Epithelial cell of proximal tubule (primary cell): ENCODE measurements around the gene STAT6. TPM values are rescaled to one million over a fixed set of nuclear protein-coding genes. Genes with fewer than 3 reads are reported as not detected.

Experiments
- DNase-seq: peaks from one replicate; pipeline ENCODE4 v3.0.0-alpha.2; 2011; ENCODE audit warnings: low read depth
- H3K4me3 ChIP-seq: 2 replicates; pipeline ENCODE4 v1.5.1; 2011; ENCODE audit warnings: low read depth, mild to moderate bottlenecking, low read length
- CTCF ChIP-seq: conservative IDR thresholded peaks from 2 replicates; pipeline ENCODE4 v1.5.1; 2012; ENCODE audit warnings: low read depth, mild to moderate bottlenecking, low read length
- total RNA-seq: library from RNA; depleted of rRNA; stranded (reverse); fragments of >200 nt; gene quantifications from 2 replicates; pipeline ENCODE4 v1.2.3, GENCODE V29; 2015

STAT6 gene
- total RNA-seq, 1 donor from 2014 or later = 71.4 TPM

- no peak for TF ChIP-seq CTCF
- no peak for DNase-seq
Observed at GRCh38 chr12:57143454-57143853, 32.3 kb upstream of the STAT6 start.

GRCh38 chr12:57142727-57143126 is 31.6 kb upstream of the STAT6 start:
- H3K4me3 ChIP-seq = no peak overlapping the region
- no peak for TF ChIP-seq CTCF
- DNase-seq = no peak

More at GRCh38 chr12:57143454-57143853, 32.3 kb upstream of the STAT6 start:
- H3K4me3 ChIP-seq = no peak overlapping the region

GRCh38 chr12:57142121-57142520 is 31.0 kb upstream of the STAT6 start:
- TF ChIP-seq CTCF = no peak
- no peak overlapping the region for H3K4me3 ChIP-seq
- no peak for DNase-seq

GRCh38 chr12:57141249-57141648 is 30.1 kb upstream of the STAT6 start:
- TF ChIP-seq CTCF = no peak
- no peak overlapping the region for H3K4me3 ChIP-seq
- DNase-seq = no peak

GRCh38 chr12:57139796-57140649 is 28.9 kb upstream of the STAT6 start:
- no peak for DNase-seq
- H3K4me3 ChIP-seq = no peak overlapping the region
- no peak for TF ChIP-seq CTCF

GRCh38 chr12:57138526-57139272 is 27.5 kb upstream of the STAT6 start:
- H3K4me3 ChIP-seq = no peak overlapping the region
- TF ChIP-seq CTCF = no peak
- no peak for DNase-seq
